Psoas muscle (tissue), 8 donors: Measurements from ENCODE around the gene SSBP4. TPM values are rescaled to one million over a fixed set of nuclear protein-coding genes. Genes with fewer than 3 reads are reported as not detected.
A peak's percentile ranks its signal among the peaks of the same experiment; 100 is the strongest.

Experiments used
- ATAC-seq, 4 donors: fragments of 200-7000 bp; cut with Tn5 transposase; one replicate each; pipeline ENCODE4 v1.9.1; 2020; ENCODE audit warnings: moderate library complexity in 3 of 4, mild to moderate bottlenecking in 2 of 4
- DNase-seq, 2 donors: peaks; one replicate each; pipeline ENCODE4 v3.0.0-alpha.2; 2020
- H3K27ac ChIP-seq: fragments of 200-600 bp; one replicate; pipeline ENCODE4 v1.8.0; 2022
- H3K27me3 ChIP-seq, 3 donors: fragments of 200-600 bp in 1 of 3; one replicate each; pipeline versions ENCODE4 v1.6.1 to v1.8.0; 2013 to 2022; ENCODE audit warnings: low read length in 2 of 3, mild to moderate bottlenecking in 2 of 3, moderate library complexity in 1 of 3; ENCODE audit not compliant: insufficient read depth in 3 of 3
- H3K36me3 ChIP-seq, 2 donors: fragments of 200-600 bp in 1 of 2; one replicate each; pipeline versions ENCODE4 v1.6.1 to v1.8.0; 2013 to 2022; ENCODE audit warnings: low read depth in 1 of 2, mild to moderate bottlenecking in 1 of 2, moderate library complexity in 1 of 2; ENCODE audit not compliant: insufficient read depth in 1 of 2
- H3K4me1 ChIP-seq: fragments of 200-600 bp; one replicate; pipeline ENCODE4 v1.8.0; 2022
- H3K4me3 ChIP-seq: fragments of 200-600 bp; one replicate; pipeline ENCODE4 v1.8.0; 2022; ENCODE audit warnings: mild to moderate bottlenecking
- H3K9me3 ChIP-seq: fragments of 200-600 bp; one replicate; pipeline ENCODE4 v1.8.0; 2022
- WGBS, 3 donors: extraction: QIAGEN DNeasy Blood & Tissue Kit; methylation state at CpG; one replicate each; pipeline versions ENCODE4 v1.1.6 to v1.1.7; 2013; 5-methylcytosine and 5-hydroxymethylcytosine counted together
- intact Hi-C, 2 donors: fragments of 100-400 bp; cut with DNase I; formaldehyde crosslinking; loops; one replicate each; pipeline versions ENCODE4 v1.11.0 to v1.14.2; 2022
- polyA plus RNA-seq, 3 donors: library from polyadenylated mRNA; stranded (reverse); fragments of 200-250 nt; gene quantifications; one replicate each; pipeline ENCODE4 v1.2.3, GENCODE V29; 2013
- total RNA-seq, 4 donors: library from RNA; stranded (reverse); fragmentation: NEBNext Ultra II Directional in 2 of 4; extraction: Animal tissue kit (Norgen Biotek cat#: 25700) in 2 of 4; gene quantifications; one replicate each; pipeline versions ENCODE4 v1.2.1 to v1.2.4, GENCODE V29; 2021 to 2023
- TF ChIP-seq, protein P1 (sequence below): fragments of 200-600 bp; IDR thresholded peaks from one replicate; pipeline ENCODE4 v1.8.0; 2022; ENCODE audit warnings: antibody characterized with exemption
- donor health status: healthy with polysubstance abuse.
- donor health status: DM: no; HTN: no; CAD: no; lungs with moderate emphysema.
- donor health status: Bipolar disorder and iron deficiency.
- donor health status: healthy.
- donor health status: DM: yes; HTN: yes; CAD: no.
- donor health status: DM: no; HTN: no; CAD: no.
- donor health status: DM: no; HTN: no; CAD: no.
- donor health status: DM: yes; HTN: yes; CAD: no.

SSBP4 gene
- total and polyA plus RNA-seq, 7 donors, result 25.8 to 46.1 (median 29.3) TPM

DNA sequence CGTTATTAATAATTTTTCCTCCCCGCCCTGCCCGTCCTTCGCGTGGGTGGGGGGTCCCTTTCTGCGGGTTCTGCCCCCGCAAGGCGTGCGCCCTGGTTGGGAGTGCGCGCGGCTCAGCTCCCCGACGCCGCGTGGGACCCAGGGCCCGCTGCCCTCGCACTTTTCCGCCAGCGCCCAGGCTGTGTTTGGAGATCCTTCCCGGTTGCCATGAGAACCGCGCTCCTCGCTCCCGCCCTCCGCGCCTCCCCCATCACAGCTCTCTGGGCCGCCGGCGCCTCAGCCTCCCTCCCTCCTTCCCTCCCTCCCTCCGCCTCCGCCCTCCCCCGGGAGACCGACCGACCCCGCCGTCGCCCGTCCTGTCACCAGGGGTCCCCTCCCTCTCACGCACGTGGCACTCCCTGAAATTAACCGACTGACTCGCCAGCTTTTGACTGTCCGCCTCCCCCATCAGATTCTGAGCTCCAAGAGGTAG is 2.4 kb upstream of the SSBP4 start:
- Histone ChIP-seq H3K36me3 (no peaks in the 10 kb centered on the region), H3K9me3 (no peaks in the 10 kb centered on the region), H3K4me3 (peak overlapping the region; percentile 53), H3K4me1 (peaks cover 25% of the 10 kb centered on the region), H3K27ac (peak overlapping the region; percentile 86), H3K27me3 (peaks cover 0 to 7% (median 0%) of the 10 kb centered on the region in 3 donors)
- WGBS, 3 donors, result 2 to 4% (median 4%) methylated on average over 36 to 44 of the region's 44 CpGs
- ATAC-seq (peak; percentile 18 to 42 (median 23)), DNase-seq (peak; percentile 90 to 93)
- intact Hi-C loops, result loop anchor here in 1 of 2 donors (10.0 kb wide), 2 partner anchors 162 to 192 kb away; partner anchors contain the start of gene PDE4C
- TF ChIP-seq, protein P1, sequence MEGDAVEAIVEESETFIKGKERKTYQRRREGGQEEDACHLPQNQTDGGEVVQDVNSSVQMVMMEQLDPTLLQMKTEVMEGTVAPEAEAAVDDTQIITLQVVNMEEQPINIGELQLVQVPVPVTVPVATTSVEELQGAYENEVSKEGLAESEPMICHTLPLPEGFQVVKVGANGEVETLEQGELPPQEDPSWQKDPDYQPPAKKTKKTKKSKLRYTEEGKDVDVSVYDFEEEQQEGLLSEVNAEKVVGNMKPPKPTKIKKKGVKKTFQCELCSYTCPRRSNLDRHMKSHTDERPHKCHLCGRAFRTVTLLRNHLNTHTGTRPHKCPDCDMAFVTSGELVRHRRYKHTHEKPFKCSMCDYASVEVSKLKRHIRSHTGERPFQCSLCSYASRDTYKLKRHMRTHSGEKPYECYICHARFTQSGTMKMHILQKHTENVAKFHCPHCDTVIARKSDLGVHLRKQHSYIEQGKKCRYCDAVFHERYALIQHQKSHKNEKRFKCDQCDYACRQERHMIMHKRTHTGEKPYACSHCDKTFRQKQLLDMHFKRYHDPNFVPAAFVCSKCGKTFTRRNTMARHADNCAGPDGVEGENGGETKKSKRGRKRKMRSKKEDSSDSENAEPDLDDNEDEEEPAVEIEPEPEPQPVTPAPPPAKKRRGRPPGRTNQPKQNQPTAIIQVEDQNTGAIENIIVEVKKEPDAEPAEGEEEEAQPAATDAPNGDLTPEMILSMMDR, result no peak

DNA sequence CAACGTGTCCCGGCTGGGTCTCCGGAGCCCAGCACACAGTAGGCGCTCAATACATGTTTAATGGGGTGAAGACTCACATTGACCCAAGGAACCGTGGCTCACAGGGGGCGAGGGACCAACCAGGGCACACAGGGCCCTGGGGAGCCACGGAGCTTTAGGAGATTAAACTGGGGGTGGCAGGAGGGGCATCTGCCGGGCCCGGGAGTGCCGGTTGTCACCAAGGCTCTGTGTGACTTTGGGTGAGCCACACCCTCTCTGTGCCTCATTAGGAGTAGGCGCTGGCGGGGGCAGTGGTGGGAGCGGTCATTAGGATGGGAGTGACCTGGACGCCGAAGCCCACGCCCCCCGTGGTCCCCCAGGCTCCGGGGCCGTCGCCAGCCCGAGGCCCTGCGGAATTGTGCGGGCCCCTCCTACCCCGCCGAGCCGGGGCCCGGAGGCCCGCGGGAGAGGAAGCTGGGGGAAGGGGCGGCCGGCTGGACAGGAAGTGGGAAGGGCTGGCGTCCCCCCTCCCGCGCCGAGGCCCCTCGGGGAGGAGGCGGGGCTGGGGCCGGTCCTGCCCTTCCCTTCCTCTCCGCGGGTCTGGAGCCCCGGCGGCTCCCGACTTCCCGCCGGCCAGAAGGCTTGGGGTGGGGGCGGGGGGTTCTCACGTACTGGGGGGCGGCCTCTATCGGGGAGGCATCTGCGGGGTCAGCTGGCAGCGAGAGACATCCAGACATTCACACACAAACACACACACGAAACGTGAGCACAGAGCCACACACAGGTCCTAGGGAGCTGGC is 1.8 kb upstream of the SSBP4 start:
- Histone ChIP-seq H3K27me3 (peaks cover 0 to 7% (median 0%) of the 10 kb centered on the region in 3 donors), H3K4me1 (peaks cover 25% of the 10 kb centered on the region), H3K9me3 (no peaks in the 10 kb centered on the region), H3K36me3 (no peaks in the 10 kb centered on the region), H3K4me3 (peak overlapping the region; percentile 53), H3K27ac (peak overlapping the region; percentile 86)
- ATAC-seq (peak; percentile 11 to 32 (median 20)), DNase-seq (peak; percentile 84 to 86)
- WGBS, 3 donors, result 0 to 1% (median 1%) methylated on average over 34 to 53 of the region's 53 CpGs
- TF ChIP-seq, protein P1, result no peak
- intact Hi-C loops, result loop anchor here in 1 of 2 donors (10.0 kb wide), 2 partner anchors 163 to 193 kb away; partner anchors contain the start of gene PDE4C

DNA sequence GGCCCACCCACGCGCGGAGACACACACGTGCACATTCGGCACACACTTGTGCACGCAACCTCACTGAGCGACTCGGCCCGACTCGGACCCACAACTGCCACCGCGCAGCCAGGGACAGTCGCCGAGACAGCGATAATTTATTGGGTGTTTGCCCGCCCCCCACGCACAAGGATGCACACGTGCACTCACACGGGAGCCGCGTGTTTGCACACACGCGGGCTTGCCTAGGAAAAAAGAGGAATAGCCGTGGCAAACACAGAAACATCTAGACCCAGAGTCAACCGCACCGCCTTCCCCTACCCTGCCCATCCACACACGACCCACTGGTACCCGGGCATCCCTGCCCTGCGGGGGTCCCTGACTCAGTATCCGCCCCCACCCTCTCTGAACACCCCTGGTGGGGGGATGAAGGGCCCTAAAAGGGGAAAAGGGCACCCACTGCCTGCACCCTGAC is 1.1 kb upstream of the SSBP4 start:
- TF ChIP-seq, protein P1, result no peak
- peak overlapping the region; percentile 53 for H3K4me3 ChIP-seq
- H3K4me1 ChIP-seq, result peaks cover 31% of the 10 kb centered on the region
- H3K27ac ChIP-seq, result peak overlapping the region; percentile 86
- no peaks in the 10 kb centered on the region for H3K36me3 ChIP-seq
- ATAC-seq (peak in 1 of 4 donors; percentile 0), DNase-seq (peak; percentile 60 to 75)
- H3K27me3 ChIP-seq, result peaks cover 0 to 5% (median 0%) of the 10 kb centered on the region in 3 donors
- H3K9me3 ChIP-seq, result no peaks in the 10 kb centered on the region
- intact Hi-C loops, result loop anchor here in 1 of 2 donors (10.0 kb wide), 2 partner anchors 163 to 193 kb away; partner anchors contain the start of gene PDE4C
- WGBS, 3 donors, result 12 to 20% (median 18%) methylated on average over 27 to 30 of the region's 30 CpGs

DNA sequence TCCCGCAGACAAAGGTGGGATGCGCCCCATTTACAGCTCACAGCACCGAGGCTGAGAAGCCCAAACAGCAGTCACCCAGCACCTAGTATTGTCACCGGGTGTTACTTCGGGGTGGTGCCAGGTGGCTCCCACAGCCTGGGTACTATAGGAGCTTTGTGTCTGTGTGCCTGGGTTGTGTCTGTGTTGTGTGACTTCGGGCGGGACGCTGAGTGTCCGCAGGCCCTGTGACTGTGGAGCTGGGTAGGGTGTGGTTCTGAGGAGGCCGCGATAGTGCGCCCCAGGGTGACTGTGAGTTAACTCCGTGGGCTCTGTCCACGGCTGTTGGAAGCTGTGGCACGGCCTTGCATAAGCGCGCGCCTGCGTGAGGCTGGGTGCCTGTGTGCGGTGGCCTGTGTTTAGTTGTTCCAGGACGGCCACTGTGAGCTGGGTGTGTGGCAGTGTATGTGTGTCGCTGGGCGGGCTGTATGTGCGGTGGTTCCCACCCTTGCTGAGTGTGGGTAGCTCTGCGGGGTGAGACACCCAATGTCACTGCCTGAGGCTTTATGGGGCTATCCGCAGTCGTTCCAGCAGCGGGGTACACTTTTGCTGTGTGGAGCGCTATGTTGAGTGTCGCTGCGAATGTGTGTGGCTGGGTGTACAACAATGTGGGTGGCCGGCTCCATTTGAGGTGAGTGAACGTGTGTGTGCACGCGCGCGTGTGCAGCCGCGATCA is 559 bp upstream of the SSBP4 start:
- no peaks in the 10 kb centered on the region for H3K9me3 ChIP-seq
- peak overlapping the region; percentile 86 for H3K27ac ChIP-seq
- H3K27me3 ChIP-seq, result peaks cover 0 to 5% (median 0%) of the 10 kb centered on the region in 3 donors
- peak; percentile 56 to 75 for DNase-seq
- peak; percentile 3 to 21 (median 6) for ATAC-seq
- H3K36me3 ChIP-seq, result no peaks in the 10 kb centered on the region
- WGBS, 3 donors, result 14 to 21% (median 17%) methylated on average over 39 of the region's 39 CpGs
- peak overlapping the region; percentile 84 for H3K4me3 ChIP-seq
- TF ChIP-seq, protein P1, result no peak
- intact Hi-C loops, result loop anchor here in 1 of 2 donors (10.0 kb wide), 2 partner anchors 164 to 194 kb away; partner anchors contain the start of gene PDE4C
- H3K4me1 ChIP-seq, result peaks cover 37% of the 10 kb centered on the region
